Activated T-helper 2 cell treated with anti-CD3 and anti-CD28 coated beads, Interferon-gamma antibody, Interleukin-2, Interleukin-4, amounts not matched to agents 10 μg/mL and 5 μg/mL and 100 μg/mL, durations not matched to agents 14 hours and 24 hours and 36 hours (primary cell): ENCODE measurements around the gene EEIG1. TPM values are rescaled to one million over a fixed set of nuclear protein-coding genes. Genes with fewer than 3 reads are reported as not detected.

Experiments
- DNase-seq: peaks from one replicate; pipeline ENCODE4 v3.0.0; 2021; ENCODE audit warnings: low spot score
- H3K27ac Mint-ChIP-seq: one replicate; pipeline ENCODE4 v1.8.0; 2021; ENCODE audit warnings: mixed read lengths
- H3K27me3 Mint-ChIP-seq: one replicate; pipeline ENCODE4 v1.8.0; 2021; ENCODE audit warnings: low read depth, mixed read lengths
- H3K36me3 Mint-ChIP-seq: one replicate; pipeline ENCODE4 v1.8.0; 2021; ENCODE audit warnings: low read depth, mixed read lengths
- H3K4me1 Mint-ChIP-seq: one replicate; pipeline ENCODE4 v1.8.0; 2021; ENCODE audit warnings: low read depth, mixed read lengths
- H3K4me3 Mint-ChIP-seq: one replicate; pipeline ENCODE4 v1.8.0; 2021; ENCODE audit warnings: low read depth, mild to moderate bottlenecking, moderate library complexity, mixed read lengths
- H3K9me3 Mint-ChIP-seq: one replicate; pipeline ENCODE4 v1.8.0; 2021; ENCODE audit warnings: mixed read lengths
- intact Hi-C: fragments of 100-400 bp; cut with micrococcal nuclease; formaldehyde crosslinking; loops from one replicate; pipeline ENCODE4 v1.15.1; 2023
- total RNA-seq: library from RNA; stranded (reverse); gene quantifications from 2 replicates; pipeline ENCODE4 v1.2.3, GENCODE V29; 2022

The EEIG1 gene
- total RNA-seq, 1 donor from 2014 or later: 43.8 TPM

DNA sequence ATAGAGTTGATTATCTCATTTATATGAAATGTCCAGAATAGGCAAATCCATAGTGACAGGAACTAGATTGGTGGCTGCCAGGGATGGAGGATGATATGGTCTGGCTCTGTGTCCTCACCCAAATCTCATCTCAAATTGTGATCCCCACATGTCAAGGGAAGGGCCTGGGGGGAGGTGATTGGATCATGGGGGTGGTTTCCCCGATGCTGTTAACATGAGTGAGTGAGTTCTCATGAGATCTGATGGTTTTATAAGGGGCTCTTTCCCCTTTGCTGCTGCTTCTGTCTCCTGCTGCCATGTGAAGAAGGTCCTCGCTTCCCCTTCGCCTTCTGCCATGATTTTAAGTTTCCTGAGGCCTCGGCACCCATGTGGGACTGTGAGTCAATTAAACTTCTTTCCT is 21.4 kb downstream of the EEIG1 start:
- Mint-ChIP-seq H3K36me3 (peaks cover 48% of the 10 kb centered on the region), H3K4me3 (no peak overlapping the region), H3K27me3 (no peaks in the 10 kb centered on the region), H3K9me3 (no peaks in the 10 kb centered on the region), H3K4me1 (peaks cover 74% of the 10 kb centered on the region), H3K27ac (peak overlapping the region; percentile 51)
- intact Hi-C loops: no loop called here
- DNase-seq: no peak

GRCh38 chr9:127958728-127959127 is 22.1 kb downstream of the EEIG1 start:
- Mint-ChIP-seq H3K9me3 (no peaks in the 10 kb centered on the region), H3K4me1 (peaks cover 77% of the 10 kb centered on the region), H3K4me3 (no peak overlapping the region), H3K36me3 (peaks cover 48% of the 10 kb centered on the region), H3K27ac (no peak overlapping the region), H3K27me3 (no peaks in the 10 kb centered on the region)
- no peak for DNase-seq
- intact Hi-C loops: no loop called here

DNA sequence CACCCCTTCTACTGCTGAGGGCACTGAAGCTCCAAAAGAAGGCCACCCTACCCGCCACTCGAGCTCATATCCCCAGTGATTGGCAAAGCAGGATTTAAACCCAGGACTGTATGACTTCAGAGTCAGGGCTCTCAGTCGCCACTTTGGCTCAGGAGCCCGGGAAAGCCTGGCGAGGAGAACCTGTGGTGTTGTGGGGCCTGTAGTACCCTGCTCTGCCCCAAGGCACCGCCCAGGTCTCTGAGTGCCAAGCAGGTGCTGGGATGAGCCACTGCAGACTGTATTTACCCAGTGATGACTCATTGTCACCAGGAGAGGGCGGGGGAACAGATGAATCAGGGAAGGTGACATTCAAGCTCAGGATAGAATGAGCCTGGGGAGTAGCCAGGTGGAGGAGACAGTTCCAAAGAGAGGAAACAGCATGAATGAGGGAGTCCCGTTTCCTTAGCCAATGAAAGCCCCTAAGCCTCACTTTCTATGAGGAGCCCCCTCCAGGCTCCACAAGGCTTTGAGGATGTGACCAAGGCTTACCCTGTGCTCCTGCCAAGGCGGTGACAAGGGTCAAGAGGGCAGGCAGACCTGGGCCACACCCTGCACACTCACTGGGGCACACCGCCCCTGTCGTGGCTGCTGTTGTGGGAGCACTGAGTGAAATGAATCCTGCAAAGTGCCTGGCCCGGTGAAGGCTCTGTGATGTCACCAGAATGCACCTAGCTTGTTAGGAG is 25.3 kb downstream of the EEIG1 start:
- H3K27ac Mint-ChIP-seq: peak overlapping the region; percentile 65
- no peaks in the 10 kb centered on the region for H3K9me3 Mint-ChIP-seq
- peak; percentile 60 for DNase-seq
- peaks cover 34% of the 10 kb centered on the region for H3K36me3 Mint-ChIP-seq
- H3K4me1 Mint-ChIP-seq: peaks cover 61% of the 10 kb centered on the region
- intact Hi-C loops: loop anchor here (1.0 to 2.0 kb wide), 3 partner anchors 15 to 80 kb away; no protein-coding TSS in a partner anchor
- H3K4me3 Mint-ChIP-seq: peak overlapping the region; percentile 22
- H3K27me3 Mint-ChIP-seq: no peaks in the 10 kb centered on the region

GRCh38 chr9:127954831-127955293 is 25.9 kb downstream of the EEIG1 start:
- intact Hi-C loops: loop anchor here (1.0 to 2.0 kb wide), 3 partner anchors 15 to 80 kb away; no protein-coding TSS in a partner anchor
- no peaks in the 10 kb centered on the region for H3K9me3 Mint-ChIP-seq
- H3K4me1 Mint-ChIP-seq: peaks cover 59% of the 10 kb centered on the region
- no peak overlapping the region for H3K4me3 Mint-ChIP-seq
- DNase-seq: no peak
- H3K27me3 Mint-ChIP-seq: no peaks in the 10 kb centered on the region
- H3K27ac Mint-ChIP-seq: no peak overlapping the region
- peaks cover 35% of the 10 kb centered on the region for H3K36me3 Mint-ChIP-seq

- Mint-ChIP-seq H3K36me3 (peaks cover 30% of the 10 kb centered on the region), H3K27ac (peak overlapping the region; percentile 58), H3K4me1 (peaks cover 50% of the 10 kb centered on the region), H3K4me3 (no peak overlapping the region), H3K9me3 (no peaks in the 10 kb centered on the region), H3K27me3 (no peaks in the 10 kb centered on the region)
- intact Hi-C loops: loop anchor here (2.0 kb wide), 1 partner anchor 77 kb away; no protein-coding TSS in a partner anchor
- no peak for DNase-seq
Observed at GRCh38 chr9:127953768-127954505, 26.9 kb downstream of the EEIG1 start.

- no peak overlapping the region for H3K27ac Mint-ChIP-seq
- no peaks in the 10 kb centered on the region for H3K9me3 Mint-ChIP-seq
- H3K4me1 Mint-ChIP-seq: peaks cover 48% of the 10 kb centered on the region
- DNase-seq: no peak
- H3K36me3 Mint-ChIP-seq: peaks cover 30% of the 10 kb centered on the region
- no peak overlapping the region for H3K4me3 Mint-ChIP-seq
- no peaks in the 10 kb centered on the region for H3K27me3 Mint-ChIP-seq
- intact Hi-C loops: no loop called here
Observed at GRCh38 chr9:127953154-127953553, 27.6 kb downstream of the EEIG1 start.

GRCh38 chr9:127950513-127951289 is 30.1 kb downstream of the EEIG1 start:
- H3K4me1 Mint-ChIP-seq: peaks cover 33% of the 10 kb centered on the region
- no peaks in the 10 kb centered on the region for H3K9me3 Mint-ChIP-seq
- H3K4me3 Mint-ChIP-seq: no peak overlapping the region
- intact Hi-C loops: no loop called here
- no peak for DNase-seq
- peaks cover 39% of the 10 kb centered on the region for H3K36me3 Mint-ChIP-seq
- H3K27me3 Mint-ChIP-seq: no peaks in the 10 kb centered on the region
- peak overlapping the region; percentile 58 for H3K27ac Mint-ChIP-seq

- Mint-ChIP-seq H3K36me3 (peaks cover 44% of the 10 kb centered on the region), H3K27me3 (no peaks in the 10 kb centered on the region), H3K4me3 (no peak overlapping the region), H3K4me1 (peaks cover 28% of the 10 kb centered on the region), H3K9me3 (no peaks in the 10 kb centered on the region), H3K27ac (no peak overlapping the region)
- DNase-seq: no peak
- intact Hi-C loops: no loop called here
Observed at GRCh38 chr9:127949827-127950512, 30.8 kb downstream of the EEIG1 start.

DNA sequence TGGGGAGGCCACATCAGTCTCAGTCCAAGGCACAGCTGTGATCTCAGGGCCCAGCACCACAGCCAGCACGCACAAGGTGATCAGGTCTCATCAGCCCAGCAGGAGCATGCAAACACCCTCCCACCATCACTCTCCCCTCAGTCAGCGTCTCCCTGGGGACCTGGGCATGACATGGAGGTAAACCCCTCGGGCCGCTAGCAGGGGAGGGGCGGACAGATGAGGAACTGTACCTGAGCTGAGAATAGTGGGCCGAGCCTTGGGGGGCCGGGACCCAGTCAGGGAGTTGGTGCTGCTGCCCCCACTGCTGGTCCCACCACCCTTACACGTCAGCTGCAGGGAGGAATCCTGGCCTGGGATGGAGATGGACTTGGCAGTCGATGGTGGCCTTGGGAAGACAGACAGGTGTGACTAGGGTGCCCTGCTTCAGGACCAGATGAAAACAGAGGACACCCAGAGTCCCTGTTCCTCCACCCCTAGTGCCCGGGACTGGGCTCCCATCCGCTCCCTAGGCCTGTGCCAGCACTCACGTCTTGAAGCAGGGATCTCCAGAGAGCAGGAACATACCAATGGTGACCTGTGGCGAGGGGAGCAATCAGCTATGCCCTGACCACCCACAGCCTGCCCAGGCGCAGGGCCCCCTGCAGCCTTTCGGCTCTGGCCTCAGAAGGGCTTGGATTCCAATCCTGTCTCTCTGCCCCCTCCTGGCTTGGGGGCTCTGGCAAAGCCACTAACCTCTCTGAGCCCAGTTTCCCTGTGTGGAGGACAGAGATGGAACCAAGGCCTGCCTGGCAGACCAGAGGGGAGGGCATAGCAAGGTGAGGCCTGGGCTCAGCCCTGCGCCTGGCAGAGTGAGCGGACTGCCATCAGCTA is 32.7 kb downstream of the EEIG1 start:
- intact Hi-C loops: no loop called here
- DNase-seq: no peak
- H3K27ac Mint-ChIP-seq: peak overlapping the region; percentile 11
- peaks cover 22% of the 10 kb centered on the region for H3K4me1 Mint-ChIP-seq
- no peak overlapping the region for H3K4me3 Mint-ChIP-seq
- no peaks in the 10 kb centered on the region for H3K9me3 Mint-ChIP-seq
- peaks cover 61% of the 10 kb centered on the region for H3K36me3 Mint-ChIP-seq
- H3K27me3 Mint-ChIP-seq: no peaks in the 10 kb centered on the region

DNA sequence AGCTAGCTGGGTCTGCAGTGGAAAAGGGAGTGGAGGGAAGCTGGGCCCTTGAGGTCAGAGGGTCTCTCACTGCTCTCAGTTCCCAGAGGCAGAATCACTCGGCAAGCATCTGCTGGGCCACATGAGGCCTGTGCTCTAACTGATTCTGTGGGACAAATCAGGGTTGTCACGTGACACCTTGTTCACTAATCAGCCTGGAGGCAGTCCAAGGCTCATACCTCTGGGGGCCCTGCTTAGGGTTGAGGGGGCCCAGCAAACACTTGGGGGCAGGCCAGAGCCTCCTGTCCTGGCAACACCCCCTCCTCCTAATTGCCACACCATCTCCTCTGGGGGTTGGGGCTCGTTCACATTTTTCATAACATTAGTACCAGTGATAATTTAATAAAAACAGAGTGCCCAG is 34.1 kb downstream of the EEIG1 start:
- H3K4me1 Mint-ChIP-seq: peaks cover 23% of the 10 kb centered on the region
- intact Hi-C loops: no loop called here
- H3K36me3 Mint-ChIP-seq: peaks cover 74% of the 10 kb centered on the region
- H3K9me3 Mint-ChIP-seq: no peaks in the 10 kb centered on the region
- H3K27ac Mint-ChIP-seq: no peak overlapping the region
- no peaks in the 10 kb centered on the region for H3K27me3 Mint-ChIP-seq
- no peak overlapping the region for H3K4me3 Mint-ChIP-seq
- DNase-seq: no peak

DNA sequence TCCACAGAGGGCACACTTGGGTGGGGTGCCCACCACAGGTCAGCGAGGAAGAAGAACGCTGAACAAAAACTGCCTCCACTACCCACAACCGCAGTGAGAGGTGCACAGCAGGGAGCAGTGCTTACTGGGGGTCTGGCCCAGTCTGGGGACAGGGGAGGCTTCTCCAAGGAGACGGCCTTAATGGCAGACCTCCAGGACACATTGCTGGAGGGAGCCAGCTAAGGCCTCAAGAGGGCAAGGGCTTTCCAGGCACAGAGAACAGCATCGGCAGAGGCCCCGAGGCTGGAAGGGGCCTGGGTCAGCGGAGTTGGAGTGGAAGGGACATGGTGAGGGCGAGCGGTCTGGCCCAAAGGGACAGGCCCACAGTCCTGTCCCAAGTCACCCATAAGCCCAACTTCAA is 34.8 kb downstream of the EEIG1 start:
- DNase-seq: no peak
- H3K9me3 Mint-ChIP-seq: no peaks in the 10 kb centered on the region
- no peaks in the 10 kb centered on the region for H3K27me3 Mint-ChIP-seq
- H3K4me1 Mint-ChIP-seq: peaks cover 19% of the 10 kb centered on the region
- H3K27ac Mint-ChIP-seq: no peak overlapping the region
- H3K36me3 Mint-ChIP-seq: peaks cover 74% of the 10 kb centered on the region
- intact Hi-C loops: no loop called here
- H3K4me3 Mint-ChIP-seq: no peak overlapping the region
